NK-92 (cell line): ENCODE measurements around the gene MOSMO.
"Not testable (repeated sequence)": the region's sequence is repeated elsewhere in the genome, so short reads cannot be mapped to it uniquely, and the experiment has no call there.

Experiments
- DNase-seq: peaks from one replicate; lab custom pipeline; 2025; ENCODE audit not compliant: unreplicated experiment; lab: John Stamatoyannopoulos, UW

MOSMO gene

GRCh38 chr16:22091721-22092120 lies 83.8 kb downstream of the MOSMO start:
- DNase-seq = no peak

GRCh38 chr16:22092143-22092933 lies 84.4 kb downstream of the MOSMO start, which contains the start of gene VWA3A:
Gene VWA3A (plus strand): TSS chr16:22092541. CDS start chr16:22092638, 97 bp downstream.
- no peak for DNase-seq

- DNase-seq = no peak
Observed at GRCh38 chr16:22093331-22093730, 85.4 kb downstream of the MOSMO start.

GRCh38 chr16:22093996-22094395 lies 86.1 kb downstream of the MOSMO start:
- DNase-seq = no peak

GRCh38 chr16:22098405-22099255 lies 90.7 kb downstream of the MOSMO start:
- no peak for DNase-seq

- DNase-seq = no peak
Observed at GRCh38 chr16:22099256-22099975, 91.5 kb downstream of the MOSMO start.

- no peak for DNase-seq
Observed at GRCh38 chr16:22103441-22103840, 95.5 kb downstream of the MOSMO start.

- no peak for DNase-seq
Observed at GRCh38 chr16:22109258-22109898, 101.5 kb downstream of the MOSMO start.

- not testable (repeated sequence) for DNase-seq
Observed at GRCh38 chr16:22111629-22112028, 103.7 kb downstream of the MOSMO start.

- no peak for DNase-seq
Observed at GRCh38 chr16:22116095-22116700, 108.3 kb downstream of the MOSMO start.

GRCh38 chr16:22117609-22118008 lies 109.7 kb downstream of the MOSMO start:
- no peak for DNase-seq

- no peak for DNase-seq
Observed at GRCh38 chr16:22120440-22120839, 112.5 kb downstream of the MOSMO start.

GRCh38 chr16:22122239-22122638 lies 114.3 kb downstream of the MOSMO start:
- no peak for DNase-seq

GRCh38 chr16:22123146-22123545 lies 115.2 kb downstream of the MOSMO start:
- DNase-seq = no peak

GRCh38 chr16:22123759-22124490 lies 116.0 kb downstream of the MOSMO start:
- no peak for DNase-seq

- no peak for DNase-seq
Observed at GRCh38 chr16:22124583-22125284, 116.8 kb downstream of the MOSMO start.

- no peak for DNase-seq
Observed at GRCh38 chr16:22126037-22126558, 118.2 kb downstream of the MOSMO start.

- DNase-seq = not testable (repeated sequence)
Observed at GRCh38 chr16:22128537-22128936, 120.6 kb downstream of the MOSMO start.

- DNase-seq = no peak
Observed at GRCh38 chr16:22130528-22130927, 122.6 kb downstream of the MOSMO start.
